ENCODE results near the gene SGK1. TPM values are rescaled to one million over a fixed set of nuclear protein-coding genes. Genes with fewer than 3 reads are reported as not detected.

The SGK1 gene
- total RNA-seq, 1 donor from 2014 or later: 94.3 TPM

DNA sequence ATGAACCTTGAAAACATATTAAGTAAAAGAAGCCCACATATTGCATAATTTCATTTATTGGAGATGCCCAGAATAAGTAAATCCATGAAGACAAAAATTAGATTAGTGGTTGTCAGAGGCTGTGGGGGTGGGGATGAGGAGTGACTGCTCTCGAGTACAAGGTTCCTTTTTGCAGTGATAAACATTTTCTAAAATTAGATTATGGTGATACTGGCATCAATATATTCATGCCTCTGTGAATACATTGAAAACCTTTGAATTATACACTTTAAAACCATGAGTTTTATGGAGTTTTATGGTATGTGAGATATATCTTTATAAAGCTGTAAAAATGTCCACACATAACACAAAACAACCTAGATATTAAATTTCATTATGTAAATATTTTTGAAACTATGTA, 189.8 kb downstream of the SGK1 start:
- DNase-seq (ENCODE audit: low read depth): no peak
- TF ChIP-seq, protein P1, sequence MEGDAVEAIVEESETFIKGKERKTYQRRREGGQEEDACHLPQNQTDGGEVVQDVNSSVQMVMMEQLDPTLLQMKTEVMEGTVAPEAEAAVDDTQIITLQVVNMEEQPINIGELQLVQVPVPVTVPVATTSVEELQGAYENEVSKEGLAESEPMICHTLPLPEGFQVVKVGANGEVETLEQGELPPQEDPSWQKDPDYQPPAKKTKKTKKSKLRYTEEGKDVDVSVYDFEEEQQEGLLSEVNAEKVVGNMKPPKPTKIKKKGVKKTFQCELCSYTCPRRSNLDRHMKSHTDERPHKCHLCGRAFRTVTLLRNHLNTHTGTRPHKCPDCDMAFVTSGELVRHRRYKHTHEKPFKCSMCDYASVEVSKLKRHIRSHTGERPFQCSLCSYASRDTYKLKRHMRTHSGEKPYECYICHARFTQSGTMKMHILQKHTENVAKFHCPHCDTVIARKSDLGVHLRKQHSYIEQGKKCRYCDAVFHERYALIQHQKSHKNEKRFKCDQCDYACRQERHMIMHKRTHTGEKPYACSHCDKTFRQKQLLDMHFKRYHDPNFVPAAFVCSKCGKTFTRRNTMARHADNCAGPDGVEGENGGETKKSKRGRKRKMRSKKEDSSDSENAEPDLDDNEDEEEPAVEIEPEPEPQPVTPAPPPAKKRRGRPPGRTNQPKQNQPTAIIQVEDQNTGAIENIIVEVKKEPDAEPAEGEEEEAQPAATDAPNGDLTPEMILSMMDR (IDR thresholded peaks at IDR 0.05; ENCODE audit: insufficient read depth, low read length, poor library complexity, severe bottlenecking): no peak
- H3K27me3 ChIP-seq (ENCODE audit: control insufficient read depth, insufficient read depth, low read length): no peaks in the 10 kb centered on the region

DNA sequence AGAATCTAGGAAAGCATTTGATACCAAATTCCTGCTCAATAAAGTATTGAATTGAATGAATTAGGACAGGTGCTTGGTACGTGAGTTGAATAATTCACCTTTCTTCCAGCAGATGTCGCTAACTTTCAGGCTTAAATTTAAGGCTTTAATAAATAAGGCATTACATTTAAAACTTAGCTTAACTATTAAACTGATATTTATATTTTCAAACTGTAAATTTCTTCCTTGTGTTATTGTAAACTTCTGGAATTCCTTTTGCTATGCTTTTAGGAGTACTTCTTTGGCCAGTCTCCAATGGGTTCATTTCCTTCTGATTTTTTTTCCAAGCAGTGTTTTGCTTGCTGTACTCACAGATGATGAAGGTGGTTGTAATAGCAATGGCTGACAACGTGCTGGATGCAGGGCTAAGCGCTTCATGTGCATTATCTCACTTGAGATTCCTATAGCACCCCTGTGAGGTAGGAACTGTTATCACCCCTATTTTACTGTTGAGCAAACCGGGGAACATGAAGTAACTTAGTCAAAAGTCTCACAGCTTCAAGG, 194.2 kb downstream of the SGK1 start:
- Histone ChIP-seq H3K27me3 (ENCODE audit: control insufficient read depth, insufficient read depth, low read length) (no peaks in the 10 kb centered on the region), H3K36me3 (ENCODE audit: control insufficient read depth, insufficient read depth, low read length) (no peaks in the 10 kb centered on the region), H3K4me3 (ENCODE audit: low read depth, low read length) (no peak overlapping the region)
- TF ChIP-seq, protein P1 (IDR thresholded peaks at IDR 0.05; ENCODE audit: insufficient read depth, low read length, poor library complexity, severe bottlenecking): peak; percentile 69
- peak; percentile 56 for DNase-seq (ENCODE audit: low read depth)

More for the DNA sequence above, 189.8 kb downstream of the SGK1 start:
- H3K36me3 ChIP-seq (ENCODE audit: control insufficient read depth, insufficient read depth, low read length): no peaks in the 10 kb centered on the region
- no peak overlapping the region for H3K4me3 ChIP-seq (ENCODE audit: low read depth, low read length)

DNA sequence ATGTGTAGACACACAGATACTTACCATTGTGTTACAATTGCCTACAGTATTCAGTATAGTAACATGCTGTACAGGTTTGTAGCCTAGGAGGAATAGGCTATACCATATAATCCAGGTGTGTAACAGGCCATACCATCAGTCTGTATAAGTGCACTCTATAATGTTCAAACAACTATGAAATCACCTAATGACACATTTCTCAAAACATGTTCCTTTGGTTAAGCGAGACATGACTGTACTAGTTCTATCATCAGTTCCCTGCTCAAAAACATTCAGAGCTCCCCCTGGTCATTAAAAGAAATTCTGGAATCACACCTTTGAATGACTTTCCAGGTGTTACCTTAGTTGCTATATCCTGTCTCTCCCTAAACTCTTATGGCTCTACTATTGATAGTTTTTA, 195.1 kb downstream of the SGK1 start:
- TF ChIP-seq, protein P1 (IDR thresholded peaks at IDR 0.05; ENCODE audit: insufficient read depth, low read length, poor library complexity, severe bottlenecking): no peak
- Histone ChIP-seq H3K36me3 (ENCODE audit: control insufficient read depth, insufficient read depth, low read length) (no peaks in the 10 kb centered on the region), H3K4me3 (ENCODE audit: low read depth, low read length) (no peak overlapping the region), H3K27me3 (ENCODE audit: control insufficient read depth, insufficient read depth, low read length) (no peaks in the 10 kb centered on the region)
- no peak for DNase-seq (ENCODE audit: low read depth)

DNA sequence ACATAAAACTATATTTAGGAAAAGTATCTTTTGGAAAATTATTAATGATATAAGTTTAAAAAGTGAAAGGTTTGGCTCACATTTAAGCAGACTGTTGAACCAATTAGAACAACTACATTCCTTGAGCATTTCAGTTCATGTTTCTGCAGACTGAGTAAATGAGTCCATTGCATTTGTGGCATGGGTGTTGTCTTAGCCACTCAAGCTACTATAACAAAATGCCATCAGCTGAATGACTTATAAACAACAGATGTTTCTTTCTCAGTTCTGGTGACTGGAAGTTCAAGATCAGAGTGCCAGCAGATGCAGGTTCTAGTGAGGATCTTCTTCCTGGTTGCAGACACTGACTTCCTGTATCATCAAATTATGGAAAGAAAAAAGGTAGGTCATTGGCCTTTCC, 198.4 kb downstream of the SGK1 start:
- H3K4me3 ChIP-seq (ENCODE audit: low read depth, low read length): no peak overlapping the region
- H3K27me3 ChIP-seq (ENCODE audit: control insufficient read depth, insufficient read depth, low read length): no peaks in the 10 kb centered on the region
- TF ChIP-seq, protein P1 (IDR thresholded peaks at IDR 0.05; ENCODE audit: insufficient read depth, low read length, poor library complexity, severe bottlenecking): no peak
- no peaks in the 10 kb centered on the region for H3K36me3 ChIP-seq (ENCODE audit: control insufficient read depth, insufficient read depth, low read length)
- no peak for DNase-seq (ENCODE audit: low read depth)
